ENCODE measurements around the gene PSMB7.

The PSMB7 gene

DNA sequence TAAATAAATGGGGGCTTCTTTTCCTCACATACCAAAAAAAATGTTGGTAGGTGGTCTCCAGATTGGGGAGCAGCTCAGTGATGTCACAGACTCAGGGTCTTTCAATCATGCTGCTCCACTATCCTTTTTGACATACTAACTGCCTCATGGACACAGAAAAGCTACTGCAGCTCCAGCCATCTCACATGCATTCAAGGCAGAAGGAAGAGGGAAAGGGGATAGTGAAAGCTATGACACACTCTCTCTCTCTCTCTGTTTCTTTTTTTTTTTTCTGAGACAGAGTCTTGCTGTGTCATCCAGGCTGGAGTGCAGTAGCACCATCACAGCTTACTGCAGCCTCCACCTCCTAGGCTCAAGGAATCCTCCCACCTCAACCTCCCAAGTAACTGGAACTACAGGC is 27.1 kb upstream of the PSMB7 start:
- 0 out of 2 replicates have a peak, but pooled peaks cover 3% of the 10 kb centered on the region for H3K9me3 ChIP-seq (ENCODE audit: control insufficient read depth, insufficient read depth, low read depth, low read length)
- no peaks in the 10 kb centered on the region for H3K4me1 ChIP-seq (ENCODE audit: control insufficient read depth, insufficient read depth, low read length)
- no peaks in the 10 kb centered on the region for H3K27me3 ChIP-seq (ENCODE audit: control insufficient read depth, insufficient read depth, low read length)
- H3K27ac ChIP-seq (ENCODE audit: low read depth, low read length) = no peak overlapping the region
- no peak overlapping the region for H3K9ac ChIP-seq (ENCODE audit: low read length)
- no peak overlapping the region for H3K4me3 ChIP-seq (ENCODE audit: low read depth, low read length)
- H3K36me3 ChIP-seq (ENCODE audit: control insufficient read depth, insufficient read depth, low read length) = no peaks in the 10 kb centered on the region

DNA sequence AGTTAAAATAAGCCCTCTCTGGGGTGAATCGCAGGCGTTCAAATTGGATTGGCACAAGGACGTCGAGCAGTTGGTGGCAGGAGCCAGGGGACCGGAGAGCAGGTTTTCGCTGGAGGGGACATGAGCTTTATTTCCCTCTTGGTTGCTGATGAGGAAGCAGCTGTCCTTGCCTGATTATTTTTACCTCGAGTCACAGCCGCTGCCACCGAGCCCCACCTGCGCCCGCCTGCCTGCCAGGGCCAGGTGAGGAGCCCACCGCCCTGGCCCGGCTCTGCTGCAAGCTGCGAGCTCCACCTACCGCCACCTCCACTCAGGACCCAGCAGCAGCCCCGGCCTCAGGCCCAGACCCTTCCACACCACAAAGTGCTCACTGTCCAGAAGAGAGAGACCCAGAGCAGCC is 26.0 kb upstream of the PSMB7 start:
- no peak overlapping the region for H3K4me3 ChIP-seq (ENCODE audit: low read depth, low read length)
- 0 out of 2 replicates have a peak, but pooled peaks cover 3% of the 10 kb centered on the region for H3K9me3 ChIP-seq (ENCODE audit: control insufficient read depth, insufficient read depth, low read depth, low read length)
- no peaks in the 10 kb centered on the region for H3K27me3 ChIP-seq (ENCODE audit: control insufficient read depth, insufficient read depth, low read length)
- no peaks in the 10 kb centered on the region for H3K36me3 ChIP-seq (ENCODE audit: control insufficient read depth, insufficient read depth, low read length)
- H3K4me1 ChIP-seq (ENCODE audit: control insufficient read depth, insufficient read depth, low read length) = no peaks in the 10 kb centered on the region
- H3K27ac ChIP-seq (ENCODE audit: low read depth, low read length) = no peak overlapping the region
- no peak overlapping the region for H3K9ac ChIP-seq (ENCODE audit: low read length)

DNA sequence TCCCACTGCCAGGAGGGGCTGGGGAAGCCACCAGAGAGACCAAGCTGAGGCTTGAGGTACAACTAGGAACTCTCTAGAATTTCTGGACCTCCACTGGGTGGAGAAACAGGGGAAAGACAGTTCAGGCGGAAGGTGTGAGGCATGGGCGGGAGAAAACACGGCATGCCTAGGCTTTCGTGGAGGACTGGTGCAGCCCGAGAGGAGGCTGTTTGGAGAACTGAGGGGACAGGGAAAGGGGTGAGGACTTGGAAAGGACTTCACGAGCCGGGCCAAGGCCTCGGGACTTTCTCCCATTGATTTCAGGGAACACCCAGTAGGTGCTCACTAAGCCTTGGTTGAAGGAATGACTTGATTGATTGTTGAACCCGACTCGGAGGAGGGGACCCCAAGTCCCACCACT is 25.5 kb upstream of the PSMB7 start:
- Histone ChIP-seq H3K4me3 (ENCODE audit: low read depth, low read length) (no peak overlapping the region), H3K9me3 (ENCODE audit: control insufficient read depth, insufficient read depth, low read depth, low read length) (0 out of 2 replicates have a peak, but pooled peaks cover 3% of the 10 kb centered on the region)

DNA sequence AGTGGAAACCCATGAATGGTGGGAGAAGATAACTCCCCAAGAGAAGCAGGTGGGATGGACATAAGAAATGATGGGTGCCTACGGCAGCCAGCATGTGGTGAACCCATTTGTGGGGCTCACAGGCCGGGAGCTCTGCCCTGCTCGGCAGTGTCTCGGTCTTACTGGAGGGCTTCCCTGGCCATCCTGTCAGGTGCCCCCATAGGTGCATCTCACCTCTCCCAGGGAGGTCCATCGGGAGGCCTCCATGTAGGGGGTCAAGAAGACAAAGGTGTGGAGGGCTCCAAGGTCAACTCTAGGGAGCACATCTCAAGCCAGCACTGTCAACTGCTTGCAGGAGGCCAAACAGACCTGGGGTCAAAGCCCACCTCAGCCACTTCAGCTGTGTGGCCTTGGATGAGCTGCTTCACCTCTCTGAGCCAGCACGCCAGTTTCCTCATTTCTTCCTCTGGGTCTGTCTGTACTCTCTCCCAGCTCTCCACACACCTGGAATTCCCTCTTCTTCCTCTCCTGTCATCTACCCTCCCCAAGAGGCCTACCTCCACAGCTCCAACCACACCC is 24.5 kb upstream of the PSMB7 start:
- no peak overlapping the region for H3K27ac ChIP-seq (ENCODE audit: low read depth, low read length)
- H3K27me3 ChIP-seq (ENCODE audit: control insufficient read depth, insufficient read depth, low read length) = no peaks in the 10 kb centered on the region
- H3K4me1 ChIP-seq (ENCODE audit: control insufficient read depth, insufficient read depth, low read length) = no peaks in the 10 kb centered on the region
- no peak overlapping the region for H3K4me3 ChIP-seq (ENCODE audit: low read depth, low read length)
- H3K36me3 ChIP-seq (ENCODE audit: control insufficient read depth, insufficient read depth, low read length) = no peaks in the 10 kb centered on the region
- H3K9me3 ChIP-seq (ENCODE audit: control insufficient read depth, insufficient read depth, low read depth, low read length) = 0 out of 2 replicates have a peak, but pooled peaks cover 3% of the 10 kb centered on the region
- H3K9ac ChIP-seq (ENCODE audit: low read length) = no peak overlapping the region

More for the DNA sequence above, 25.5 kb upstream of the PSMB7 start:
- Histone ChIP-seq H3K36me3 (ENCODE audit: control insufficient read depth, insufficient read depth, low read length) (no peaks in the 10 kb centered on the region), H3K27me3 (ENCODE audit: control insufficient read depth, insufficient read depth, low read length) (no peaks in the 10 kb centered on the region), H3K4me1 (ENCODE audit: control insufficient read depth, insufficient read depth, low read length) (no peaks in the 10 kb centered on the region), H3K9ac (ENCODE audit: low read length) (no peak overlapping the region), H3K27ac (ENCODE audit: low read depth, low read length) (no peak overlapping the region)

DNA sequence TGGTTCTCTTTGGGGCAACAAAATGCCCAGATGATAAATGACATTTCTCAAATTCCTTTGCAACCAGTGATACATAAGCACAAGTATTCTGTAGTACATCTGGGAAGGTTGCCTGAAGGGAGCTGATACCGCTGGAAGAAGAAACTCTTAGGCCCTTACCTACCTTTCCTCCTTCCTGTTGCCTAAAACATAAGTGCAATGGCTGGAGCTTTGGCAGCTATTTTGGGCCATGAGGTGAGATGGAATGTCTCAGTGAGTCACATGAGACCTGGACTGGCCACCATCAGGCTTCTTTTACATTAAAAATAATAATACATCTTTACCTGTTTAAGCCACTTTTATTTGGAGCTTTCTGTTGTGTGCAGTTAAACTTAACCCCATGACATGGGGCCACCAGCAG is 23.8 kb upstream of the PSMB7 start:
- Histone ChIP-seq H3K27me3 (ENCODE audit: control insufficient read depth, insufficient read depth, low read length) (peaks cover 3% of the 10 kb centered on the region; the same call in 1 of the 2 replicates), H3K9me3 (ENCODE audit: control insufficient read depth, insufficient read depth, low read depth, low read length) (0 out of 2 replicates have a peak, but pooled peaks cover 3% of the 10 kb centered on the region), H3K4me3 (ENCODE audit: low read depth, low read length) (no peak overlapping the region), H3K9ac (ENCODE audit: low read length) (no peak overlapping the region), H3K36me3 (ENCODE audit: control insufficient read depth, insufficient read depth, low read length) (no peaks in the 10 kb centered on the region), H3K4me1 (ENCODE audit: control insufficient read depth, insufficient read depth, low read length) (no peaks in the 10 kb centered on the region), H3K27ac (ENCODE audit: low read depth, low read length) (no peak overlapping the region)

DNA sequence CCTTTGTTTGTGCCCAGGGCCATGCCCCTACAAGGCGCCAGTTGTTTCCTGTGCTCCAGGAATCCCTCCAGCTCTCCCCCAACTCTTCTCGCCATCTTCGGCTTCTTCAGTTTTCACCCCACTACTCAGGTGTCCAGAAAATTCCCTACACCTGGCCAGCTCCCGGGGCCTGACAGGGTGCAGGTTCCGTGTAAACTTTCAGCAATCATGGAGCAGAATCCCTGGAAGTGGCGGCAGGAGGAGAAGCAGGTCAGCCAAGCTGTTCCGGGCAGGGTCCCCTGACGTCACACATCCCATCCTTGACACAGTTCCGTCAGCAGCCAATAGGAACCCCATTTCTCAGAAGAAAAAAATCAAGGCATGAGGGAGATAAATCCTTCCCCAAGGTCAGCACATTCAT is 22.8 kb upstream of the PSMB7 start:
- Histone ChIP-seq H3K36me3 (ENCODE audit: control insufficient read depth, insufficient read depth, low read length) (no peaks in the 10 kb centered on the region), H3K9ac (ENCODE audit: low read length) (no peak overlapping the region), H3K27ac (ENCODE audit: low read depth, low read length) (no peak overlapping the region), H3K4me1 (ENCODE audit: control insufficient read depth, insufficient read depth, low read length) (no peaks in the 10 kb centered on the region), H3K4me3 (ENCODE audit: low read depth, low read length) (no peak overlapping the region), H3K27me3 (ENCODE audit: control insufficient read depth, insufficient read depth, low read length) (peaks cover 3% of the 10 kb centered on the region; the same call in 1 of the 2 replicates), H3K9me3 (ENCODE audit: control insufficient read depth, insufficient read depth, low read depth, low read length) (0 out of 2 replicates have a peak, but pooled peaks cover 3% of the 10 kb centered on the region)

DNA sequence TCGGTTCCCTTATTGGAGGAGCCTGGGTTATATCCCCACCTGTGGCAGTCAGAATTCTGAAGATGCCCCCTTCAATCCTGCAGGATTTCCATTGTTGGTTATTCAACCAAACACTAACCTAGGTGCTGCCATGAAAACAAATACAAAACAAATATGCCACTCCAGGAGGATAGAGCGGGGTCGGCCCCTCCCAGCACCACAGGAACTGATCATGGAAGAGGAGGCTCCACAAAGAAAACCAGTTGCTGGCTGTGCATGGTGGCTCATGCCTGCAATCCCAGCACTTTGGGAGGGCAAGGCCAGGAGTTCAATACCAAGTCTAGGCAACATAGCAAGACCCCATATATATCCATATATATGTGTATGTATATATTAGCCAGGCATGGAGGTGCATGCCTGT is 21.8 kb upstream of the PSMB7 start:
- H3K9me3 ChIP-seq (ENCODE audit: control insufficient read depth, insufficient read depth, low read depth, low read length) = no peaks in the 10 kb centered on the region
- H3K4me3 ChIP-seq (ENCODE audit: low read depth, low read length) = no peak overlapping the region
- H3K4me1 ChIP-seq (ENCODE audit: control insufficient read depth, insufficient read depth, low read length) = no peaks in the 10 kb centered on the region
- no peak overlapping the region for H3K9ac ChIP-seq (ENCODE audit: low read length)
- H3K27ac ChIP-seq (ENCODE audit: low read depth, low read length) = no peak overlapping the region
- no peaks in the 10 kb centered on the region for H3K36me3 ChIP-seq (ENCODE audit: control insufficient read depth, insufficient read depth, low read length)
- peaks cover 3% of the 10 kb centered on the region; the same call in 1 of the 2 replicates for H3K27me3 ChIP-seq (ENCODE audit: control insufficient read depth, insufficient read depth, low read length)

DNA sequence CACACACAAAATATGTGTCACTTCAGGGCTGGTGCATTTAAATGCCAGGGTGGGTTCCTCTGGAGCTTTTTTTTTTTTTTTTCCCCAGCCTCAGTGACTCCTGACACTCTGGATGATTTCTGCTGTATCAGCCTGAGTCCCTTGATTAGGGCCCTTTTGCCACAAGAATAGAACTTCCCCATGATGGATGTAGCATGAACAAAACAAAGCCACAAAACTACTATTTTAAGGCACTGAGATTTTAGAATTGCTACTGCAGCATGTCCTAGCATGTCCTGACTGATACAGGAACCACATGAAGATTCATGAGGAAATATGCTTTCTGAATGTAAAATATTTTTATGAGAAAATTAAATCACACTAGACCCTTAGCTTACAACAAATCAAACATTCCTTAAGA is 21.1 kb upstream of the PSMB7 start:
- H3K27ac ChIP-seq (ENCODE audit: low read depth, low read length) = no peak overlapping the region
- H3K9ac ChIP-seq (ENCODE audit: low read length) = no peak overlapping the region
- H3K9me3 ChIP-seq (ENCODE audit: control insufficient read depth, insufficient read depth, low read depth, low read length) = no peaks in the 10 kb centered on the region
- no peak overlapping the region for H3K4me3 ChIP-seq (ENCODE audit: low read depth, low read length)
- no peaks in the 10 kb centered on the region for H3K4me1 ChIP-seq (ENCODE audit: control insufficient read depth, insufficient read depth, low read length)
- H3K27me3 ChIP-seq (ENCODE audit: control insufficient read depth, insufficient read depth, low read length) = peaks cover 3% of the 10 kb centered on the region; the same call in 1 of the 2 replicates
- no peaks in the 10 kb centered on the region for H3K36me3 ChIP-seq (ENCODE audit: control insufficient read depth, insufficient read depth, low read length)

DNA sequence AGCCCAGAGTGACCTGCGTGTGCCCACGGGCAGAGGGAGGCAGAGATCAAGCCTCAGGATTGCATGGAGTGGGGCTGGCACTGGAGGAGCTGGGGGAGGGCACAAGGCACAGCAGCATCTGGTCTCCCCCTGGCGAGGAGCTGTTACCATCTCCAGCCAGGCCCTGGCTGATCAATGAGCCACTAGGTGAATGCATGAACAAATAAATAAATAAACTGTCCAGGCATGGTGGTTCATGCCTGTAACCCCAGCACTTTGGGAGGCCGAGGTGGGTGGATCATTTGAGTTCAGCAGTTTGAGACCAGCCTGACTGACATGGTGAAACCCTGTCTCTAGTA is 14.3 kb upstream of the PSMB7 start:
- Histone ChIP-seq H3K27ac (ENCODE audit: low read depth, low read length) (no peak overlapping the region), H3K9me3 (ENCODE audit: control insufficient read depth, insufficient read depth, low read depth, low read length) (no peaks in the 10 kb centered on the region), H3K27me3 (ENCODE audit: control insufficient read depth, insufficient read depth, low read length) (peaks cover 3% of the 10 kb centered on the region; the same call in 1 of the 2 replicates), H3K4me3 (ENCODE audit: low read depth, low read length) (no peak overlapping the region), H3K4me1 (ENCODE audit: control insufficient read depth, insufficient read depth, low read length) (no peaks in the 10 kb centered on the region), H3K9ac (ENCODE audit: low read length) (no peak overlapping the region), H3K36me3 (ENCODE audit: control insufficient read depth, insufficient read depth, low read length) (no peaks in the 10 kb centered on the region)

DNA sequence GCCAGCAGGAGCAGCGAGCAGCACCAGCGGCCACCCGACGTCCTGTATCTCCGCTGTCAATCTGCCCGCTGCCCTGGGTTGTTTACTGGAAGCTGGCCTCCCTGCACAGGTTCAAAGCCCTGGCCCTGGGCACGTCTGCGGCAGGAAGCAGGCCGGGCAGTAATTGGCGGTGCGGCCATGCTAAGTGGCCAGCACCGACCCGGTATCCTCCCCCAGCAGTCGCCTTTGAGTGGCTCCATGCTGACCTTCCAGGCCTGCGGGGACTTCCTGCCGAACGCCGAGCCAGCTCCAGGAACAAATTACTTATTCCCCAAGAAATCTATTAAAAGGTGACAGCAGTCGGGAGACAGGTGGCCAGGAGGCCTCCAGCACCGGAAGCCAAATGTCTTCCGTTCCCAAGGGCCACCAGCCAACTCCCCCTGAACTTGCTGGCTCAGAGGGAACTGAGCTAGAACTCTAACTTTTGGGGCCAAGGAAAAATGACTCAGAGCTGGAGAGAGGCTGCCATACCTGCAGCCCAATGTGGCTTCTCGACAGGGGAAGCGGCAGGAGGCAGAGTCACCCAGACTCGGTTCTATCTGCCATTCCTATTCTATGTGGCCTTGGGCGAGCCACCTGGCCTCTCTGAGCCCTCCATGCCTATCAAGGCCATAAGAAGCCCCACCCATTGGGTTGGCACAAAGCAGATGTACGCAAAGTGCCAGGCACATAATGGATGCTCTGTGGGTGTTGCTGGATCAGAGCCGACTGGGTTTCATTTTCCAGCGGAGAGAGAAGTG is 13.7 kb upstream of the PSMB7 start:
- Histone ChIP-seq H3K27me3 (ENCODE audit: control insufficient read depth, insufficient read depth, low read length) (peaks cover 3% of the 10 kb centered on the region; the same call in 1 of the 2 replicates), H3K9ac (ENCODE audit: low read length) (no peak overlapping the region), H3K36me3 (ENCODE audit: control insufficient read depth, insufficient read depth, low read length) (no peaks in the 10 kb centered on the region), H3K27ac (ENCODE audit: low read depth, low read length) (no peak overlapping the region), H3K9me3 (ENCODE audit: control insufficient read depth, insufficient read depth, low read depth, low read length) (no peaks in the 10 kb centered on the region), H3K4me3 (ENCODE audit: low read depth, low read length) (no peak overlapping the region), H3K4me1 (ENCODE audit: control insufficient read depth, insufficient read depth, low read length) (no peaks in the 10 kb centered on the region)

DNA sequence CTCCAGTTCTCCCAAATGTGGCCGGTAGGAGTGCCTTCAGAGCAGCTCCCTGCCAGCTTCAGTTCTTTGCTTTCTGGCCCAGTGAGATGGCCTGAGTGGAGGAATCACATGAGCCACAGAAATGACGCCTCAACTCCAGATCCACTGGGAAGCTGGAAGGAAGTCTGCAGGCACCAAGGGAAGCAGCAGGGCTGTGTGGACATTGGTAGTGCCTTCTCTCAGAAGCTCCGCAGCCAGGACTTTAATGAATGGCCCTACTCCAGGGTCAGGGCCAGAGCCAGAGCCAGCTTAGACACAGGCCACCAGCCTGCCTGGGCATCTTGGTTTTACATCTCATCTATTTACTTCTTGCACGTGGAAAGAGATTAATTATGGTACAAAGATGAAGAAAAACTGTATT is 12.0 kb upstream of the PSMB7 start:
- H3K27ac ChIP-seq (ENCODE audit: low read depth, low read length) = no peak overlapping the region
- H3K4me3 ChIP-seq (ENCODE audit: low read depth, low read length) = no peak overlapping the region
- H3K27me3 ChIP-seq (ENCODE audit: control insufficient read depth, insufficient read depth, low read length) = peaks cover 6% of the 10 kb centered on the region; the same call in 1 of the 2 replicates
- H3K4me1 ChIP-seq (ENCODE audit: control insufficient read depth, insufficient read depth, low read length) = no peaks in the 10 kb centered on the region
- H3K9me3 ChIP-seq (ENCODE audit: control insufficient read depth, insufficient read depth, low read depth, low read length) = no peaks in the 10 kb centered on the region
- no peak overlapping the region for H3K9ac ChIP-seq (ENCODE audit: low read length)
- no peaks in the 10 kb centered on the region for H3K36me3 ChIP-seq (ENCODE audit: control insufficient read depth, insufficient read depth, low read length)
